Measurements from ENCODE around the gene FRRS1L.
"Not testable (repeated sequence)": the region's sequence is repeated elsewhere in the genome, so short reads cannot be mapped to it uniquely, and the experiment has no call there.

FRRS1L gene

GRCh38 chr9:109132567-109133021 is 34.5 kb downstream of the FRRS1L start:
- no peak overlapping the region for H3K4me3 Mint-ChIP-seq
- no peak for ATAC-seq
- DNase-seq, result no peak
- H3K27ac Mint-ChIP-seq, result no peak overlapping the region
- H3K4me1 Mint-ChIP-seq, result no peaks in the 10 kb centered on the region
- H3K36me3 Mint-ChIP-seq (ENCODE audit: low read depth), result no peaks in the 10 kb centered on the region
- H3K27me3 Mint-ChIP-seq, result no peaks in the 10 kb centered on the region
- no peaks in the 10 kb centered on the region for H3K9me3 Mint-ChIP-seq

GRCh38 chr9:109129470-109130197 is 37.4 kb downstream of the FRRS1L start:
- no peak for ATAC-seq
- no peaks in the 10 kb centered on the region for H3K27me3 Mint-ChIP-seq
- DNase-seq, result no peak
- no peaks in the 10 kb centered on the region for H3K4me1 Mint-ChIP-seq
- no peaks in the 10 kb centered on the region for H3K36me3 Mint-ChIP-seq (ENCODE audit: low read depth)
- no peak overlapping the region for H3K27ac Mint-ChIP-seq
- no peaks in the 10 kb centered on the region for H3K9me3 Mint-ChIP-seq
- no peak overlapping the region for H3K4me3 Mint-ChIP-seq

- H3K27me3 Mint-ChIP-seq; H3K4me1 Mint-ChIP-seq; H3K27ac Mint-ChIP-seq; DNase-seq; H3K36me3 Mint-ChIP-seq (ENCODE audit: low read depth); H3K9me3 Mint-ChIP-seq; H3K4me3 Mint-ChIP-seq; ATAC-seq: not testable (repeated sequence)
Measured at GRCh38 chr9:109126671-109127070, 40.4 kb downstream of the FRRS1L start.

- H3K9me3 Mint-ChIP-seq, result no peaks in the 10 kb centered on the region
- peaks cover 11% of the 10 kb centered on the region for H3K4me1 Mint-ChIP-seq
- DNase-seq, result no peak
- H3K36me3 Mint-ChIP-seq (ENCODE audit: low read depth), result no peaks in the 10 kb centered on the region
- H3K4me3 Mint-ChIP-seq, result no peak overlapping the region
- H3K27me3 Mint-ChIP-seq, result no peaks in the 10 kb centered on the region
- no peak overlapping the region for H3K27ac Mint-ChIP-seq
- ATAC-seq, result no peak
Measured at GRCh38 chr9:109124121-109124520, 42.9 kb downstream of the FRRS1L start.

GRCh38 chr9:109122726-109123621 is 44.1 kb downstream of the FRRS1L start:
- no peak for DNase-seq
- no peaks in the 10 kb centered on the region for H3K27me3 Mint-ChIP-seq
- no peak overlapping the region for H3K4me3 Mint-ChIP-seq
- no peaks in the 10 kb centered on the region for H3K9me3 Mint-ChIP-seq
- no peak for ATAC-seq
- H3K36me3 Mint-ChIP-seq (ENCODE audit: low read depth), result peaks cover 1% of the 10 kb centered on the region
- no peak overlapping the region for H3K27ac Mint-ChIP-seq
- peaks cover 17% of the 10 kb centered on the region for H3K4me1 Mint-ChIP-seq

GRCh38 chr9:109121232-109121796 is 45.7 kb downstream of the FRRS1L start:
- no peak for DNase-seq
- Mint-ChIP-seq H3K4me1 (peaks cover 32% of the 10 kb centered on the region), H3K4me3 (no peak overlapping the region), H3K9me3 (no peaks in the 10 kb centered on the region), H3K27me3 (no peaks in the 10 kb centered on the region), H3K27ac (no peak overlapping the region), H3K36me3 (ENCODE audit: low read depth) (peaks cover 14% of the 10 kb centered on the region)
- ATAC-seq, result no peak

- Mint-ChIP-seq H3K36me3 (ENCODE audit: low read depth) (peaks cover 19% of the 10 kb centered on the region), H3K4me1 (peaks cover 39% of the 10 kb centered on the region), H3K27me3 (no peaks in the 10 kb centered on the region)
Measured at GRCh38 chr9:109120204-109120789, 46.8 kb downstream of the FRRS1L start.

GRCh38 chr9:109119439-109120203 is 47.4 kb downstream of the FRRS1L start, which contains the start of gene TMEM245:
TSS of gene TMEM245 (minus strand) at chr9:109119947. CDS start at chr9:109119913, 34 bp downstream.
- H3K36me3 Mint-ChIP-seq (ENCODE audit: low read depth), result peaks cover 21% of the 10 kb centered on the region
- ATAC-seq (peak; percentile 91), DNase-seq (peak; percentile 93)
- peaks cover 45% of the 10 kb centered on the region for H3K4me1 Mint-ChIP-seq
- peak within 1 kb of the TSS; percentile 92 for H3K4me3 Mint-ChIP-seq
- H3K27me3 Mint-ChIP-seq, result no peaks in the 10 kb centered on the region
- H3K27ac Mint-ChIP-seq, result peak within 1 kb of the TSS; percentile 88
- H3K9me3 Mint-ChIP-seq, result no peaks in the 10 kb centered on the region

More at GRCh38 chr9:109120204-109120789, 46.8 kb downstream of the FRRS1L start:
- DNase-seq (no peak), ATAC-seq (no peak)
- Mint-ChIP-seq H3K27ac (peak overlapping the region; percentile 39), H3K9me3 (no peaks in the 10 kb centered on the region), H3K4me3 (peak overlapping the region; percentile 92)

GRCh38 chr9:109118808-109119438 is 48.1 kb downstream of the FRRS1L start:
- Mint-ChIP-seq H3K4me3 (peak overlapping the region; percentile 92), H3K27me3 (no peaks in the 10 kb centered on the region), H3K36me3 (ENCODE audit: low read depth) (peaks cover 26% of the 10 kb centered on the region), H3K9me3 (no peaks in the 10 kb centered on the region), H3K27ac (peak overlapping the region; percentile 88), H3K4me1 (peaks cover 52% of the 10 kb centered on the region)
- no peak for ATAC-seq
- no peak for DNase-seq

- H3K36me3 Mint-ChIP-seq (ENCODE audit: low read depth), result peaks cover 26% of the 10 kb centered on the region
- H3K4me1 Mint-ChIP-seq, result peaks cover 60% of the 10 kb centered on the region
- H3K27ac Mint-ChIP-seq, result peak overlapping the region; percentile 88
- no peaks in the 10 kb centered on the region for H3K9me3 Mint-ChIP-seq
- DNase-seq, result peak; percentile 31
- ATAC-seq, result peak; percentile 61
- no peaks in the 10 kb centered on the region for H3K27me3 Mint-ChIP-seq
- peak overlapping the region; percentile 92 for H3K4me3 Mint-ChIP-seq
Measured at GRCh38 chr9:109117856-109118807, 48.9 kb downstream of the FRRS1L start.

GRCh38 chr9:109115931-109116526 is 51.0 kb downstream of the FRRS1L start:
- no peak for DNase-seq
- H3K9me3 Mint-ChIP-seq, result no peaks in the 10 kb centered on the region
- peak overlapping the region; percentile 36 for H3K4me3 Mint-ChIP-seq
- no peaks in the 10 kb centered on the region for H3K27me3 Mint-ChIP-seq
- peaks cover 77% of the 10 kb centered on the region for H3K4me1 Mint-ChIP-seq
- H3K36me3 Mint-ChIP-seq (ENCODE audit: low read depth), result peaks cover 27% of the 10 kb centered on the region
- ATAC-seq, result no peak
- no peak overlapping the region for H3K27ac Mint-ChIP-seq

GRCh38 chr9:109114670-109115069 is 52.4 kb downstream of the FRRS1L start:
- Mint-ChIP-seq H3K27me3 (no peaks in the 10 kb centered on the region), H3K9me3 (no peaks in the 10 kb centered on the region), H3K27ac (peak overlapping the region; percentile 74), H3K4me3 (peak overlapping the region; percentile 33), H3K36me3 (ENCODE audit: low read depth) (peaks cover 27% of the 10 kb centered on the region), H3K4me1 (peaks cover 83% of the 10 kb centered on the region)
- ATAC-seq (no peak), DNase-seq (no peak)
